OCI-LY7 (cell line): ENCODE measurements around the gene ATP2C1. TPM values are rescaled to one million over a fixed set of nuclear protein-coding genes. Genes with fewer than 3 reads are reported as not detected.

Experiments used
- BruUV-seq: library from RNA; stranded (reverse); fragments of 400-500 nt; replicated peaks from 2 replicates; lab custom pipeline; 2021; lab: Mats Ljungman, UMichigan
- CTCF ChIA-PET: fragments of 300-600 bp; sonication (Branson Sonifier 250); formaldehyde crosslinking; loops from one replicate; lab custom pipeline; 2022; ENCODE audit warnings: antibody characterized with exemption; ENCODE audit not compliant: unreplicated experiment; lab: Charles Lee
- POLR2A ChIA-PET: fragments of 300-600 bp; sonication (Branson Sonifier 250); formaldehyde crosslinking; loops from one replicate; lab custom pipeline; 2022; ENCODE audit warnings: antibody characterized with exemption; lab: Charles Lee
- DNase-seq: peaks from one replicate; pipeline ENCODE4 v3.0.0-alpha.2; 2015; ENCODE audit warnings: low spot score
- H2AFZ ChIP-seq: fragments of 200-600 bp; sonication (generic), shearing (Covaris generic); 2 replicates; pipeline ENCODE4 v1.6.1; 2014; ENCODE audit warnings: mild to moderate bottlenecking, antibody characterized with exemption, low read length, moderate library complexity
- H3K27ac ChIP-seq: fragments of 200-600 bp; sonication (generic); 2 replicates; pipeline ENCODE4 v1.5.1; 2014; ENCODE audit warnings: mixed run types, low read depth, mild to moderate bottlenecking, moderate library complexity, low read length, inconsistent platforms; ENCODE audit not compliant: poor library complexity, severe bottlenecking
- H3K36me3 ChIP-seq: fragments of 200-600 bp; sonication (generic); 2 replicates; pipeline ENCODE4 v1.6.1; 2014; ENCODE audit warnings: mild to moderate bottlenecking, antibody characterized with exemption, low read length, moderate library complexity, mixed read lengths; ENCODE audit not compliant: insufficient read depth
- H3K4me1 ChIP-seq: fragments of 200-600 bp; sonication (generic); 2 replicates; pipeline ENCODE4 v1.5.1; 2014; ENCODE audit warnings: mild to moderate bottlenecking, low read length; ENCODE audit not compliant: insufficient read depth, poor library complexity, severe bottlenecking
- H3K4me2 ChIP-seq: fragments of 200-600 bp; sonication (generic); 2 replicates; pipeline ENCODE4 v1.6.1; 2014; ENCODE audit warnings: mild to moderate bottlenecking, low read length
- H3K4me3 ChIP-seq: fragments of 200-600 bp; sonication (generic); 2 replicates; pipeline ENCODE4 v1.5.1; 2014; ENCODE audit warnings: mild to moderate bottlenecking, low read depth, low read length; ENCODE audit not compliant: poor library complexity, severe bottlenecking
- H3K79me2 ChIP-seq: fragments of 200-600 bp; sonication (generic); 2 replicates; pipeline ENCODE4 v1.6.1; 2016; ENCODE audit warnings: low read depth, mild to moderate bottlenecking, low read length, moderate library complexity, mixed read lengths; ENCODE audit not compliant: insufficient read depth
- H3K9me2 ChIP-seq: fragments of 200-600 bp; sonication (generic); 2 replicates; pipeline ENCODE4 v1.6.1; 2016; ENCODE audit warnings: mild to moderate bottlenecking, low read length, mixed read lengths; ENCODE audit not compliant: insufficient read depth
- H3K9me3 ChIP-seq: fragments of 200-600 bp; sonication (generic); 2 replicates; pipeline ENCODE4 v1.6.1; 2014; ENCODE audit warnings: mild to moderate bottlenecking, mixed run types, low read length, mixed read lengths
- H4K20me1 ChIP-seq: fragments of 200-600 bp; sonication (generic); 2 replicates; pipeline ENCODE4 v1.6.1; 2014; ENCODE audit warnings: mild to moderate bottlenecking, antibody characterized with exemption, low read length, moderate library complexity, mixed read lengths; ENCODE audit not compliant: insufficient read depth
- EZH2phosphoT487 ChIP-seq: fragments of 200-600 bp; sonication (generic); IDR thresholded peaks from 2 replicates; pipeline ENCODE4 v1.6.1; 2018; ENCODE audit warnings: low read depth, borderline replicate concordance, mild to moderate bottlenecking, mixed run types, antibody characterized with exemption, low read length, moderate library complexity, mixed read lengths
- intact Hi-C: fragments of 100-400 bp; cut with micrococcal nuclease; formaldehyde crosslinking; loops from one replicate; pipeline ENCODE4 v1.10.0; 2022; ENCODE audit not compliant: unreplicated experiment
- total RNA-seq, 2 experiments: library from RNA; depleted of rRNA in 1 of 2; stranded (reverse); fragments of >200 nt in 1 of 2; shearing (Covaris generic) in 1 of 2; gene quantifications; 2 replicates each; pipeline ENCODE4 v1.2.3, GENCODE V29; 2014 to 2022
- TF ChIP-seq, protein P1 (sequence below): fragments of 200-600 bp; sonication (generic); conservative IDR thresholded peaks from 2 replicates; pipeline ENCODE4 v1.5.1; 2014; ENCODE audit warnings: mild to moderate bottlenecking, antibody characterized with exemption, low read length, moderate library complexity, mixed read lengths

The ATP2C1 gene
- total RNA-seq, 2 experiments from 2014 or later: 31.1 to 56.8 TPM

GRCh38 chr3:131007256-131007655, 113.4 kb downstream of the ATP2C1 start:
- ChIA-PET POLR2A (interaction anchor here (0.5 to 1.0 kb wide), 3 partner anchors 9 to 298 kb away, joined by 3 read pairs; no protein-coding TSS in a partner anchor), CTCF (no interaction called here)
- intact Hi-C loops: no loop called here
- Histone ChIP-seq H3K27ac (no peak overlapping the region), H3K36me3 (peaks cover 72% of the 10 kb centered on the region), H2AFZ (no peak overlapping the region), H3K9me2 (no peaks in the 10 kb centered on the region), H3K4me2 (no peak overlapping the region), H3K79me2 (no peaks in the 10 kb centered on the region), H3K9me3 (no peaks in the 10 kb centered on the region), H3K4me1 (no peaks in the 10 kb centered on the region), H4K20me1 (no peaks in the 10 kb centered on the region), H3K4me3 (no peak overlapping the region)
- BruUV-seq: no TSS peak
- DNase-seq: no peak
- TF ChIP-seq, protein P1, sequence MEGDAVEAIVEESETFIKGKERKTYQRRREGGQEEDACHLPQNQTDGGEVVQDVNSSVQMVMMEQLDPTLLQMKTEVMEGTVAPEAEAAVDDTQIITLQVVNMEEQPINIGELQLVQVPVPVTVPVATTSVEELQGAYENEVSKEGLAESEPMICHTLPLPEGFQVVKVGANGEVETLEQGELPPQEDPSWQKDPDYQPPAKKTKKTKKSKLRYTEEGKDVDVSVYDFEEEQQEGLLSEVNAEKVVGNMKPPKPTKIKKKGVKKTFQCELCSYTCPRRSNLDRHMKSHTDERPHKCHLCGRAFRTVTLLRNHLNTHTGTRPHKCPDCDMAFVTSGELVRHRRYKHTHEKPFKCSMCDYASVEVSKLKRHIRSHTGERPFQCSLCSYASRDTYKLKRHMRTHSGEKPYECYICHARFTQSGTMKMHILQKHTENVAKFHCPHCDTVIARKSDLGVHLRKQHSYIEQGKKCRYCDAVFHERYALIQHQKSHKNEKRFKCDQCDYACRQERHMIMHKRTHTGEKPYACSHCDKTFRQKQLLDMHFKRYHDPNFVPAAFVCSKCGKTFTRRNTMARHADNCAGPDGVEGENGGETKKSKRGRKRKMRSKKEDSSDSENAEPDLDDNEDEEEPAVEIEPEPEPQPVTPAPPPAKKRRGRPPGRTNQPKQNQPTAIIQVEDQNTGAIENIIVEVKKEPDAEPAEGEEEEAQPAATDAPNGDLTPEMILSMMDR: no peak
- no peak for TF ChIP-seq EZH2phosphoT487

- ChIA-PET POLR2A (interaction anchor here (0.5 to 1.0 kb wide), 3 partner anchors 9 to 165 kb away, joined by 3 read pairs; no protein-coding TSS in a partner anchor), CTCF (no interaction called here)
- H3K27ac ChIP-seq: no peak overlapping the region
- no peak for DNase-seq
- no peaks in the 10 kb centered on the region for H3K9me2 ChIP-seq
- no peaks in the 10 kb centered on the region for H4K20me1 ChIP-seq
- no peaks in the 10 kb centered on the region for H3K79me2 ChIP-seq
- no peaks in the 10 kb centered on the region for H3K9me3 ChIP-seq
- BruUV-seq: no TSS peak
- H3K36me3 ChIP-seq: peaks cover 71% of the 10 kb centered on the region
- intact Hi-C loops: no loop called here
- H3K4me1 ChIP-seq: no peaks in the 10 kb centered on the region
- no peak for TF ChIP-seq EZH2phosphoT487
- TF ChIP-seq, protein P1: no peak
- no peak overlapping the region for H3K4me2 ChIP-seq
- no peak overlapping the region for H2AFZ ChIP-seq
- no peak overlapping the region for H3K4me3 ChIP-seq
These were observed 113.9 kb downstream of the ATP2C1 start for GRCh38 chr3:131007782-131008181.

DNA sequence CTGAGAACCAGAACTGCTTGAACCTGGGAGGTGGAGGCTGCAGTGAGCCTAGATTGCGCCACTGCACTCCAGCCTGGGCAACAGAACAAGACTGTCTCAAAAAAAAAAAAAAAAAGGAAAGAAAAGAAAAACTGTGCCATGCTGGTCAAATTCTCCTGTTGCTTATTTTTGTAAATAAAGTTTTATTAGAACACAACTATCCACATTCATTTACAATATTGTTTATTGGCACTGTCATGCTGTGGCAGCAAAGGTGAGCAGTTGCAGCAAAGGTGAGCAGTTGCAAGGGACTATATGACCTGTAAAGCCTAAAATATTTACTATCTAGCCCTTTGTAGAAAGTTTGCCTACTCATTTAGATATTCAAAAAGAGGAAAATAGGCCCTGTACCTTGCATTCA, 114.4 kb downstream of the ATP2C1 start:
- Histone ChIP-seq H3K79me2 (no peaks in the 10 kb centered on the region), H3K4me3 (no peak overlapping the region), H3K4me1 (no peaks in the 10 kb centered on the region), H2AFZ (no peak overlapping the region), H3K4me2 (no peak overlapping the region), H3K36me3 (peaks cover 71% of the 10 kb centered on the region), H3K9me2 (no peaks in the 10 kb centered on the region), H4K20me1 (no peaks in the 10 kb centered on the region), H3K9me3 (no peaks in the 10 kb centered on the region), H3K27ac (no peak overlapping the region)
- no peak for TF ChIP-seq EZH2phosphoT487
- TF ChIP-seq, protein P1: no peak
- BruUV-seq: no TSS peak
- DNase-seq: no peak
- POLR2A ChIA-PET: interaction anchor here (0.5 to 1.0 kb wide), 2 partner anchors 10 to 34 kb away, joined by 3 read pairs; no protein-coding TSS in a partner anchor
- CTCF ChIA-PET: no interaction called here
- intact Hi-C loops: no loop called here
